HepG2 (cell line): ENCODE data around the gene NNMT. TPM values are rescaled to one million over a fixed set of nuclear protein-coding genes. Genes with fewer than 3 reads are reported as not detected.

Experiments used
- ATAC-seq: fragments of 200-7000 bp; cut with Tn5 transposase; 3 replicates; pipeline ENCODE4 v1.9.1; 2020; ENCODE audit warnings: mild to moderate bottlenecking, moderate library complexity
- BruUV-seq: library from RNA; stranded (reverse); fragments of 400-500 nt; replicated peaks from 2 replicates; lab custom pipeline; 2021; lab: Mats Ljungman, UMichigan
- CTCF ChIA-PET: fragments of 300-600 bp; formaldehyde crosslinking; extraction: SDS; loops from one replicate; lab custom pipeline; 2021; ENCODE audit warnings: low total read pairs, inconsistent platforms, low intra/inter-chr PET ratio; lab: Yijun Ruan, JAX
- POLR2A ChIA-PET: fragments of 350-600 bp; sonication (Branson Sonifier 250); formaldehyde crosslinking; loops from one replicate; lab custom pipeline; 2020; ENCODE audit warnings: antibody characterized with exemption, inconsistent platforms; lab: Yijun Ruan, JAX
- DNase-seq: peaks from one replicate; pipeline ENCODE4 v3.0.0-alpha.2; 2015; ENCODE audit warnings: low spot score
- FAIRE-seq: peaks from 3 replicates; lab custom pipeline; 2011; peaks lifted over from hg19 to GRCh38; lab: Jason Lieb, UNC
- H2AFZ ChIP-seq: one replicate; pipeline ENCODE4 v1.6.1; 2011; ENCODE audit warnings: low read length, inconsistent platforms
- H3K27ac ChIP-seq: fragments of 300-600 bp; 3 replicates; pipeline ENCODE4 v1.8.0; 2011; ENCODE audit warnings: mixed run types, mild to moderate bottlenecking, mixed read lengths, low read length, inconsistent platforms; ENCODE audit not compliant: insufficient read depth; ENCODE audit errors: extremely low read length
- H3K27me3 ChIP-seq, 2 experiments: fragments of 200-600 bp in 1 of 2; 2 replicates in 1 of 2; 3 replicates in 1 of 2; pipeline versions ENCODE4 v1.6.0 to v1.8.0; 2011; ENCODE audit warnings: low read length in 2 of 2, mild to moderate bottlenecking in 2 of 2, moderate library complexity in 2 of 2, inconsistent platforms in 1 of 2; ENCODE audit not compliant: insufficient read depth in 2 of 2, control insufficient read depth in 1 of 2
- H3K36me3 ChIP-seq, 2 experiments: fragments of 200-600 bp in 1 of 2; replicated peaks in 1 of 2; 2 replicates in 1 of 2; 3 replicates in 1 of 2; pipeline versions ENCODE4 v1.5.1 to v1.8.0; 2011; ENCODE audit warnings: low read length in 2 of 2, inconsistent platforms in 1 of 2; ENCODE audit not compliant: insufficient read depth in 2 of 2, control insufficient read depth in 1 of 2
- H3K4me1 ChIP-seq: 2 replicates; pipeline ENCODE4 v1.5.1; 2012; ENCODE audit warnings: low read length, inconsistent platforms; ENCODE audit not compliant: insufficient read depth
- H3K4me2 ChIP-seq: 2 replicates; pipeline ENCODE4 v1.6.0; 2011; ENCODE audit warnings: low read depth, low read length, inconsistent platforms
- H3K4me3 ChIP-seq, 3 experiments: fragments of 200-600 bp in 1 of 3; sonication (generic), shearing (Covaris generic) in 1 of 3; replicated peaks in 1 of 3; 2 replicates each; pipeline ENCODE4 v1.5.1; 2011 to 2016; ENCODE audit warnings: low read length in 3 of 3, inconsistent platforms in 2 of 3, low read depth in 2 of 3, mild to moderate bottlenecking in 2 of 3, control low read depth in 1 of 3, mixed read lengths in 1 of 3; ENCODE audit not compliant: insufficient read depth in 1 of 3
- H3K79me2 ChIP-seq: one replicate; pipeline ENCODE4 v1.6.1; 2011; ENCODE audit warnings: low read length, inconsistent platforms; ENCODE audit not compliant: insufficient read depth
- H3K9ac ChIP-seq: 2 replicates; pipeline ENCODE4 v1.6.0; 2011; ENCODE audit warnings: mild to moderate bottlenecking, low read depth, low read length, inconsistent platforms; ENCODE audit not compliant: insufficient read depth
- H3K9me3 ChIP-seq: 2 replicates; pipeline ENCODE4 v1.5.1; 2012; ENCODE audit warnings: mild to moderate bottlenecking, low read length
- H4K20me1 ChIP-seq: 2 replicates; pipeline ENCODE4 v1.6.0; 2011; ENCODE audit warnings: inconsistent platforms, mild to moderate bottlenecking, low read length, moderate library complexity; ENCODE audit not compliant: insufficient read depth
- CEBPB ChIP-seq: IDR thresholded peaks from 2 replicates; pipeline ENCODE4 v1.6.1; 2011; ENCODE audit warnings: low read depth, low read length, improper control_type of control experiment, borderline replicate concordance
- KDM2A ChIP-seq: sonication (generic); formaldehyde crosslinking; IDR thresholded peaks from 2 replicates; pipeline ENCODE4 v1.4.0; 2020; ENCODE audit warnings: low read depth, missing genetic modification reagents, borderline replicate concordance
- MAFF ChIP-seq: IDR thresholded peaks from 2 replicates; pipeline ENCODE4 v1.6.1; 2011; ENCODE audit warnings: low read depth, low read length, improper control_type of control experiment
- SKI ChIP-seq: fragments of 450-650 bp; IDR thresholded peaks from one replicate; pipeline ENCODE4 v1.6.1; 2018; ENCODE audit warnings: mild to moderate bottlenecking; ENCODE audit not compliant: partially characterized antibody
- ZNF678 ChIP-seq: sonication (generic); formaldehyde crosslinking; IDR thresholded peaks from 2 replicates; pipeline ENCODE4 v1.4.0; 2020; ENCODE audit warnings: mild to moderate bottlenecking, missing genetic modification reagents
- whole genome bisulfite sequencing: methylation state at CpG from one replicate; pipeline ENCODE4 v1.1.6; 2017; ENCODE audit warnings: low lambda C conversion rate; 5-methylcytosine and 5-hydroxymethylcytosine counted together
- in situ Hi-C: cut with HindIII; loops from 2 replicates; pipeline ENCODE4 v1.10.0; 2017; ENCODE audit warnings: low pct_unique_long_range_greater_than_20kb; ENCODE audit not compliant: extremely low pct_ligation_motif_present
- intact Hi-C: fragments of 100-400 bp; cut with micrococcal nuclease; formaldehyde crosslinking; loops from one replicate; pipeline ENCODE4 v1.10.0; 2022; ENCODE audit not compliant: unreplicated experiment
- polyA plus RNA-seq, 8 experiments: library from polyadenylated mRNA; depleted of rRNA in 3 of 8; stranded (reverse) in 7 of 8; unstranded in 1 of 8; fragments of >200 nt; fragmentation: Illumina TruSeq in 4 of 8; extraction: Trizol in 4 of 8; gene quantifications; 2 replicates each; pipeline versions ENCODE4 v1.2.1 to v1.2.3, GENCODE V29; 2011 to 2016; ENCODE audit warnings: low read depth in 4 of 8, missing spikeins in 1 of 8, mixed read lengths in 1 of 8; ENCODE audit not compliant: insufficient read depth in 1 of 8
- total RNA-seq, 5 experiments: library from RNA; depleted of rRNA; stranded (reverse); fragments of >200 nt; fragmentation: Illumina TruSeq; extraction: Trizol; gene quantifications; 2 replicates each; pipeline ENCODE4 v1.2.3, GENCODE V29; 2016; ENCODE audit warnings: low read depth in 1 of 5
- TF ChIP-seq, protein P1 (sequence below): IDR thresholded peaks from 2 replicates; pipeline ENCODE4 v1.6.1; 2016; ENCODE audit warnings: low read depth, missing genetic modification reagents, missing compliant biosample characterization
- TF ChIP-seq, protein P2 (sequence below): fragments of 450-650 bp; IDR thresholded peaks from 2 replicates; pipeline ENCODE4 v1.6.1; 2017; ENCODE audit warnings: mild to moderate bottlenecking
- TF ChIP-seq, protein P3 (sequence below): sonication (generic); formaldehyde crosslinking; IDR thresholded peaks from 2 replicates; pipeline ENCODE4 v1.9.0; 2022; ENCODE audit warnings: missing genetic modification reagents, mild to moderate bottlenecking, borderline replicate concordance

NNMT gene
- total and polyA plus RNA-seq, 2 of the 13 experiments (the other 11 are each of a cell fraction or from before 2014, with no cell fraction given), result 0.13 TPM; not detected in 1

DNA sequence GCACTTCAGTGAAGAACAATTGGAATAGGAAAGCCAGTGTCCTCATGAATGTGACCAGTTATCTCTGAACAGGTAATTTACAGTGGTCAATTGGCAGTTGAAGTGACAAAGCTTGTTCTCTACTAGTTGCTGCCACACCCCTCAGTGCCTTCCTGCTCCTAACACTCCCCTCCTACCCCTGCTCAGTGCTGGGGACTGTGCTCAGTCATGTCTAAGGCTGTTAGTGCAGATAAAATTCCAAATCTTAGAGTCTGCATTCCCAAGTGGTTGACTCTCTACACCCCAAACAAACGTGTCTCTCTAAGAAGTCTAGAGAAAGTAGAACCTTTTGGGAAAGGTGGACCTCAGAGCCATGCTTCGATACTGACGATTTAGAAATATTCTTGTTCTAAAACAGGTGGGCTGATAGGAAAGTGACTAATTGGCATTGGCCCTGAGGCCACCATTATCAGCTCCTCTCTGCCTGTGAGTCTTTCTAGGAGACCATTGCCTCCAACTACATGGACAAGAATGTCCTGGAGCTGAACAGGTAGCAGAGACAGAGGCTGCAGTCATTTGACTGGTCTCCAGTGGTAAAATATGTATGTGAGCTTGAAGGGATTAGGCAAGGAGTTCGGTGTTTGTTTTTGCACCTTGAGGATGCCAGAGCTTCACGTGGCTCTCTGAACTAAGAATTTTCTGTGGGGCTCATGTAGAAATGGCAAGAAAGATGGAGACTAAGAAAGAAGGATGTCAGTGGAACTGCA is 22.1 kb upstream of the NNMT start:
- no peaks in the 10 kb centered on the region for H3K9me3 ChIP-seq
- no peak for ATAC-seq

DNA sequence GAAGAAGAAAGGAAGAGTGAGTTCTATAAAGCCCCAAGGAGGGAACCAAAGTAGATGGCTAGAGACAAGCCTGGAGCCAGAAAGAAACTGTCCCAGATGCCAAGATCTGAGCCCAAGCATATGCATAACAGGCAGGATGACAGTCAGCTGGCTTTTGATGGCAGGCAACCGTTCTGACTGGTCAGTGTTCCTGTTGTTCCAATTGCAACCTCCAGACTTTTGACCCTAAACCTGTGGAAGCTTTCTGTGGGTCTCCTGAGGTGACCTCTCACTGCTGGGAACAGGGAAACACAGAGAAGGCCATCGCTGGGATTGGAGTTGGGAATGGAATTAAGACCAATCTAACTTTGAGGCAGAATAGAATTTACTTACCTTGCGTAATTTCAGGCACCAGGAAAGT is 21.6 kb upstream of the NNMT start:
- no peak overlapping the region for H2AFZ ChIP-seq
- no peak overlapping the region for H3K4me2 ChIP-seq
- intact Hi-C loops (no loop called here), in situ Hi-C loops (loop anchor here (25.0 kb wide), 1 partner anchor 462 kb away; no protein-coding TSS in a partner anchor)
- H4K20me1 ChIP-seq, result no peaks in the 10 kb centered on the region
- H3K36me3 ChIP-seq, result no peaks in the 10 kb centered on the region
- peaks cover 4 to 29% of the 10 kb centered on the region in 2 experiments; a peak in 4 of 5 replicates for H3K27me3 ChIP-seq
- FAIRE-seq, result no peak
- DNase-seq, result no peak
- no peaks in the 10 kb centered on the region for H3K9me3 ChIP-seq
- H3K9ac ChIP-seq, result no peak overlapping the region
- ChIA-PET POLR2A (no interaction called here), CTCF (no interaction called here)
- WGBS, result 2% methylated on average over 3 of the region's 3 CpGs
- H3K79me2 ChIP-seq, result no peaks in the 10 kb centered on the region
- H3K4me1 ChIP-seq, result no peaks in the 10 kb centered on the region
- no peak overlapping the region for H3K27ac ChIP-seq
- H3K4me3 ChIP-seq, result no peak overlapping the region
- no peak for ATAC-seq
- no TSS peak for BruUV-seq
- TF ChIP-seq, protein P1, sequence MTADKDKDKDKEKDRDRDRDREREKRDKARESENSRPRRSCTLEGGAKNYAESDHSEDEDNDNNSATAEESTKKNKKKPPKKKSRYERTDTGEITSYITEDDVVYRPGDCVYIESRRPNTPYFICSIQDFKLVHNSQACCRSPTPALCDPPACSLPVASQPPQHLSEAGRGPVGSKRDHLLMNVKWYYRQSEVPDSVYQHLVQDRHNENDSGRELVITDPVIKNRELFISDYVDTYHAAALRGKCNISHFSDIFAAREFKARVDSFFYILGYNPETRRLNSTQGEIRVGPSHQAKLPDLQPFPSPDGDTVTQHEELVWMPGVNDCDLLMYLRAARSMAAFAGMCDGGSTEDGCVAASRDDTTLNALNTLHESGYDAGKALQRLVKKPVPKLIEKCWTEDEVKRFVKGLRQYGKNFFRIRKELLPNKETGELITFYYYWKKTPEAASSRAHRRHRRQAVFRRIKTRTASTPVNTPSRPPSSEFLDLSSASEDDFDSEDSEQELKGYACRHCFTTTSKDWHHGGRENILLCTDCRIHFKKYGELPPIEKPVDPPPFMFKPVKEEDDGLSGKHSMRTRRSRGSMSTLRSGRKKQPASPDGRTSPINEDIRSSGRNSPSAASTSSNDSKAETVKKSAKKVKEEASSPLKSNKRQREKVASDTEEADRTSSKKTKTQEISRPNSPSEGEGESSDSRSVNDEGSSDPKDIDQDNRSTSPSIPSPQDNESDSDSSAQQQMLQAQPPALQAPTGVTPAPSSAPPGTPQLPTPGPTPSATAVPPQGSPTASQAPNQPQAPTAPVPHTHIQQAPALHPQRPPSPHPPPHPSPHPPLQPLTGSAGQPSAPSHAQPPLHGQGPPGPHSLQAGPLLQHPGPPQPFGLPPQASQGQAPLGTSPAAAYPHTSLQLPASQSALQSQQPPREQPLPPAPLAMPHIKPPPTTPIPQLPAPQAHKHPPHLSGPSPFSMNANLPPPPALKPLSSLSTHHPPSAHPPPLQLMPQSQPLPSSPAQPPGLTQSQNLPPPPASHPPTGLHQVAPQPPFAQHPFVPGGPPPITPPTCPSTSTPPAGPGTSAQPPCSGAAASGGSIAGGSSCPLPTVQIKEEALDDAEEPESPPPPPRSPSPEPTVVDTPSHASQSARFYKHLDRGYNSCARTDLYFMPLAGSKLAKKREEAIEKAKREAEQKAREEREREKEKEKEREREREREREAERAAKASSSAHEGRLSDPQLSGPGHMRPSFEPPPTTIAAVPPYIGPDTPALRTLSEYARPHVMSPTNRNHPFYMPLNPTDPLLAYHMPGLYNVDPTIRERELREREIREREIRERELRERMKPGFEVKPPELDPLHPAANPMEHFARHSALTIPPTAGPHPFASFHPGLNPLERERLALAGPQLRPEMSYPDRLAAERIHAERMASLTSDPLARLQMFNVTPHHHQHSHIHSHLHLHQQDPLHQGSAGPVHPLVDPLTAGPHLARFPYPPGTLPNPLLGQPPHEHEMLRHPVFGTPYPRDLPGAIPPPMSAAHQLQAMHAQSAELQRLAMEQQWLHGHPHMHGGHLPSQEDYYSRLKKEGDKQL (CRISPR knock-in tag), result no peak
- TF ChIP-seq, protein P2, sequence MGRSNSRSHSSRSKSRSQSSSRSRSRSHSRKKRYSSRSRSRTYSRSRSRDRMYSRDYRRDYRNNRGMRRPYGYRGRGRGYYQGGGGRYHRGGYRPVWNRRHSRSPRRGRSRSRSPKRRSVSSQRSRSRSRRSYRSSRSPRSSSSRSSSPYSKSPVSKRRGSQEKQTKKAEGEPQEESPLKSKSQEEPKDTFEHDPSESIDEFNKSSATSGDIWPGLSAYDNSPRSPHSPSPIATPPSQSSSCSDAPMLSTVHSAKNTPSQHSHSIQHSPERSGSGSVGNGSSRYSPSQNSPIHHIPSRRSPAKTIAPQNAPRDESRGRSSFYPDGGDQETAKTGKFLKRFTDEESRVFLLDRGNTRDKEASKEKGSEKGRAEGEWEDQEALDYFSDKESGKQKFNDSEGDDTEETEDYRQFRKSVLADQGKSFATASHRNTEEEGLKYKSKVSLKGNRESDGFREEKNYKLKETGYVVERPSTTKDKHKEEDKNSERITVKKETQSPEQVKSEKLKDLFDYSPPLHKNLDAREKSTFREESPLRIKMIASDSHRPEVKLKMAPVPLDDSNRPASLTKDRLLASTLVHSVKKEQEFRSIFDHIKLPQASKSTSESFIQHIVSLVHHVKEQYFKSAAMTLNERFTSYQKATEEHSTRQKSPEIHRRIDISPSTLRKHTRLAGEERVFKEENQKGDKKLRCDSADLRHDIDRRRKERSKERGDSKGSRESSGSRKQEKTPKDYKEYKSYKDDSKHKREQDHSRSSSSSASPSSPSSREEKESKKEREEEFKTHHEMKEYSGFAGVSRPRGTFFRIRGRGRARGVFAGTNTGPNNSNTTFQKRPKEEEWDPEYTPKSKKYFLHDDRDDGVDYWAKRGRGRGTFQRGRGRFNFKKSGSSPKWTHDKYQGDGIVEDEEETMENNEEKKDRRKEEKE, result no peak

More for the DNA sequence above, 22.1 kb upstream of the NNMT start:
- Histone ChIP-seq H3K4me1 (no peaks in the 10 kb centered on the region), H3K9ac (no peak overlapping the region), H3K27ac (no peak overlapping the region), H3K4me2 (no peak overlapping the region), H3K79me2 (no peaks in the 10 kb centered on the region), H3K4me3 (no peak overlapping the region), H3K27me3 (peaks cover 4 to 31% of the 10 kb centered on the region in 2 experiments; a peak in 4 of 5 replicates), H4K20me1 (no peaks in the 10 kb centered on the region), H3K36me3 (no peaks in the 10 kb centered on the region), H2AFZ (no peak overlapping the region)
- FAIRE-seq (no peak), DNase-seq (no peak)
- POLR2A ChIA-PET, result no interaction called here
- CTCF ChIA-PET, result no interaction called here
- BruUV-seq, result no TSS peak
- intact Hi-C loops (no loop called here), in situ Hi-C loops (loop anchor here (25.0 kb wide), 1 partner anchor 462 kb away; no protein-coding TSS in a partner anchor)
- 5% methylated on average over 5 of the region's 5 CpGs for WGBS
- TF ChIP-seq CEBPB (no peak), MAFF (no peak), SKI (no peak), KDM2A (CRISPR knock-in tag) (no peak), ZNF678 (CRISPR knock-in tag) (no peak)
- TF ChIP-seq, protein P3, sequence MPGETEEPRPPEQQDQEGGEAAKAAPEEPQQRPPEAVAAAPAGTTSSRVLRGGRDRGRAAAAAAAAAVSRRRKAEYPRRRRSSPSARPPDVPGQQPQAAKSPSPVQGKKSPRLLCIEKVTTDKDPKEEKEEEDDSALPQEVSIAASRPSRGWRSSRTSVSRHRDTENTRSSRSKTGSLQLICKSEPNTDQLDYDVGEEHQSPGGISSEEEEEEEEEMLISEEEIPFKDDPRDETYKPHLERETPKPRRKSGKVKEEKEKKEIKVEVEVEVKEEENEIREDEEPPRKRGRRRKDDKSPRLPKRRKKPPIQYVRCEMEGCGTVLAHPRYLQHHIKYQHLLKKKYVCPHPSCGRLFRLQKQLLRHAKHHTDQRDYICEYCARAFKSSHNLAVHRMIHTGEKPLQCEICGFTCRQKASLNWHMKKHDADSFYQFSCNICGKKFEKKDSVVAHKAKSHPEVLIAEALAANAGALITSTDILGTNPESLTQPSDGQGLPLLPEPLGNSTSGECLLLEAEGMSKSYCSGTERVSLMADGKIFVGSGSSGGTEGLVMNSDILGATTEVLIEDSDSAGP, result no peak
